ENCODE results near the gene SLC6A7.

Gene SLC6A7

DNA sequence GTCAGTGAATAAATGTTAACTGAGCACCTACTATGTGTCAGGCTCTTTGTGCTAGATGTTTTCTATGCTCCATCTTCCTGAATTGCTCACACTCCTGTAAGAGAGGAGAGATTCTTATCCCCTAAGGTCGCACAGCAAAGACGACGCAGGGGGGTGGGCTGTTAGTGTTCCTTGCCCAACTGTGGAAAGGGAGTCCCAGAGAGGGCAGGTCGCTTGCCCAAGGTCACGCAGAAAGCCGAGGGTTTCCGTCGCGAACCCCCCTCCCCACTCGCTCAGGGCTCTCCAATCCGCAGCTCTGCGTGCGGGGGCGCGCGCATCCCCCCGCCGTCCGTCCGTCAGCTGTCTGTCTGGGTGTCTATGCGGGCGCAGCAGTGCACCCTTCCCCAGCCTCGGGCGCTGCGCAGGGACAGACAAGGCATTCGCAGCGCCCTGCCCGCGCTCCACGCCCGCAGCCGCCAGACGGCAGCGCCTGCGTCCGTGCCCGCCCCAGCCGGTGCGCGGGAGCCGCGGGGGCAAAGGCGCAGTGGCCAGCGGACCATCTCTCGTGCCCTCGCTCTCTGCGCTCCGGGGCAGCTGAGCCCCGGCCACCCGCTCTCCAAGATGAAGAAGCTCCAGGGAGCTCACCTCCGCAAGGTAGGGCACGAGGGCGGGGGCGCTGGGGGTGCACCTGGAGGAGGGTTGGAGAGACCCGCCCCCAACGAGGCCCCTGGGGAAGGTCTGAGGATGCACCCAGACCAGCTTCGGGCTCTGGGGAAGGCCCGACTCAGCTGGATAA is at the start of gene SLC6A7:
SLC6A7 (plus strand) TSS at position 335 of the 775 bp plus-strand sequence; CDS start at position 601, 266 bp downstream.
- H3K36me3 ChIP-seq (ENCODE audit: control insufficient read depth, low read length): no peaks in the 10 kb centered on the region
- no peak for TF ChIP-seq EZH2phosphoT487 (IDR thresholded peaks at IDR 0.05; ENCODE audit: borderline replicate concordance, low read length)
- TF ChIP-seq, protein P1, sequence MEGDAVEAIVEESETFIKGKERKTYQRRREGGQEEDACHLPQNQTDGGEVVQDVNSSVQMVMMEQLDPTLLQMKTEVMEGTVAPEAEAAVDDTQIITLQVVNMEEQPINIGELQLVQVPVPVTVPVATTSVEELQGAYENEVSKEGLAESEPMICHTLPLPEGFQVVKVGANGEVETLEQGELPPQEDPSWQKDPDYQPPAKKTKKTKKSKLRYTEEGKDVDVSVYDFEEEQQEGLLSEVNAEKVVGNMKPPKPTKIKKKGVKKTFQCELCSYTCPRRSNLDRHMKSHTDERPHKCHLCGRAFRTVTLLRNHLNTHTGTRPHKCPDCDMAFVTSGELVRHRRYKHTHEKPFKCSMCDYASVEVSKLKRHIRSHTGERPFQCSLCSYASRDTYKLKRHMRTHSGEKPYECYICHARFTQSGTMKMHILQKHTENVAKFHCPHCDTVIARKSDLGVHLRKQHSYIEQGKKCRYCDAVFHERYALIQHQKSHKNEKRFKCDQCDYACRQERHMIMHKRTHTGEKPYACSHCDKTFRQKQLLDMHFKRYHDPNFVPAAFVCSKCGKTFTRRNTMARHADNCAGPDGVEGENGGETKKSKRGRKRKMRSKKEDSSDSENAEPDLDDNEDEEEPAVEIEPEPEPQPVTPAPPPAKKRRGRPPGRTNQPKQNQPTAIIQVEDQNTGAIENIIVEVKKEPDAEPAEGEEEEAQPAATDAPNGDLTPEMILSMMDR (IDR thresholded peaks at IDR 0.05; ENCODE audit: low read depth, low read length, poor library complexity, severe bottlenecking): no peak
- peaks cover 16% of the 10 kb centered on the region for H3K27me3 ChIP-seq (ENCODE audit: control insufficient read depth, low read length)

DNA sequence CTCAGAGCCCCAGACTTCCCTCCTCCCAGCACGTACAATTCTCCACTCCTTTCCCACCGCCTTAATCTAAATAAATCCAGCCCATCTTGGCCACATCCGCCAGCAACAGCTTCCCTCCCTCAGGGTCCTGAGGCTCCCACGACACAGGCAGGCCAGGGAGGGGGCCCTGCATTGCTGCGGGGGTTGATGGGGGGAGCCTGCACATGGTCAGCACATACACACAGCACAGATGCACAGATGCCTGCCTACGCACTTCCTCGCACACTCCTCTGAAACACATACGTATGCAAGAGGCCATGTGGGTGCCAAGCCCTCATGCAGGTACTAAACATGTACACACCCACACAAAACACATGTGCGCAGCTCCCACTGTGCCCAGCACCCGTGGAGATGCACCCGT is 49.0 kb upstream of the SLC6A7 start:
- Histone ChIP-seq H3K27ac (ENCODE audit: low read depth, low read length) (no peak overlapping the region), H3K27me3 (ENCODE audit: control insufficient read depth, low read length) (no peaks in the 10 kb centered on the region), H3K79me2 (ENCODE audit: control insufficient read depth, low read length) (no peaks in the 10 kb centered on the region), H3K9me3 (ENCODE audit: control insufficient read depth, insufficient read depth, low read length) (no peaks in the 10 kb centered on the region), H3K9me2 (replicated peaks; ENCODE audit: control insufficient read depth, low read length) (no peaks in the 10 kb centered on the region), H4K20me1 (ENCODE audit: control insufficient read depth, insufficient read depth, low read depth, low read length) (no peaks in the 10 kb centered on the region), H3K36me3 (ENCODE audit: control insufficient read depth, low read length) (no peaks in the 10 kb centered on the region), H3F3A (ENCODE audit: control insufficient read depth, insufficient read depth) (no peaks in the 10 kb centered on the region), H3K4me1 (ENCODE audit: control insufficient read depth, low read length) (no peaks in the 10 kb centered on the region), H3K4me3 (ENCODE audit: low read length) (no peak overlapping the region), H3K4me2 (ENCODE audit: low read length) (no peak overlapping the region)
- TF ChIP-seq, protein P1 (IDR thresholded peaks at IDR 0.05; ENCODE audit: low read depth, low read length, poor library complexity, severe bottlenecking): no peak
- TF ChIP-seq EZH2phosphoT487 (IDR thresholded peaks at IDR 0.05; ENCODE audit: borderline replicate concordance, low read length): no peak

More for the DNA sequence above, at the start of gene SLC6A7:
- no peaks in the 10 kb centered on the region for H3K79me2 ChIP-seq (ENCODE audit: control insufficient read depth, low read length)
- no peak within 1 kb of the TSS for H3K4me3 ChIP-seq (ENCODE audit: low read length)
- H3K27ac ChIP-seq (ENCODE audit: low read depth, low read length): no peak within 1 kb of the TSS
- no peaks in the 10 kb centered on the region for H3K4me1 ChIP-seq (ENCODE audit: control insufficient read depth, low read length)
- no peaks in the 10 kb centered on the region for H3K9me2 ChIP-seq (replicated peaks; ENCODE audit: control insufficient read depth, low read length)
- no peaks in the 10 kb centered on the region for H3K9me3 ChIP-seq (ENCODE audit: control insufficient read depth, insufficient read depth, low read length)
- H3F3A ChIP-seq (ENCODE audit: control insufficient read depth, insufficient read depth): no peaks in the 10 kb centered on the region
- H3K4me2 ChIP-seq (ENCODE audit: low read length): no peak within 1 kb of the TSS
- H4K20me1 ChIP-seq (ENCODE audit: control insufficient read depth, insufficient read depth, low read depth, low read length): no peaks in the 10 kb centered on the region

DNA sequence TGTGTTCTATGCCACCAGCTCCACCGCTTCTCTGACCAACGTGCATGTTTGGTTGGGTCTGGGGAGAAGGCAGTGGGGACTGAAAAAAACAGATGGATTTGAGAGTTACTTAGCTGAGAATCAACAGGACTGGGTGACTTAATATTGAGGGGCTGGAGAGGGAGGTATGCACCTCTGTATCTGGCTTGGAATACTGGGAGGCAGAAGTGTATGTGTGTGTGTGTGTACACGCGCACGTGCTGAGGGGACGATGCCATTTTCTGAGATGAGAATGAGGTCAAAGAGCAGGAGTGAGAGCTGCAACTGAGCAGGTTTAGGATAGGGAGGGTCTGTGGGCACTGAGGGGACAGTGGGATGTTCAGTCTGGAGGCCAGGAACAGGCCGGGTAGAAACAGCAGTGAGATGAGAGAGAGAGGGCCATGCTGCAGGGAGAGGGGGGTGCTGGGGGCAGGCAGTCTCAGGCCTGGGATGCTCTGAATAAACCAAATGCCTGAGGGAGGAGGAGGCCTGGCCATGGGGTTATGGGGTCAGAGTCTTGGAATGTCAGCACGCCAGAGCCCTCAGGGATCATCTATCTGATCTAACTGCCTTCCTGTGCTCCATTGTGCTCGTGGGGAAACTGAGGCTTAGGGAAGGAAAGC is 48.2 kb upstream of the SLC6A7 start:
- no peaks in the 10 kb centered on the region for H3K36me3 ChIP-seq (ENCODE audit: control insufficient read depth, low read length)
- no peaks in the 10 kb centered on the region for H3F3A ChIP-seq (ENCODE audit: control insufficient read depth, insufficient read depth)
- H3K9me2 ChIP-seq (replicated peaks; ENCODE audit: control insufficient read depth, low read length): no peaks in the 10 kb centered on the region
- H3K4me1 ChIP-seq (ENCODE audit: control insufficient read depth, low read length): no peaks in the 10 kb centered on the region
- H4K20me1 ChIP-seq (ENCODE audit: control insufficient read depth, insufficient read depth, low read depth, low read length): no peaks in the 10 kb centered on the region
- no peak overlapping the region for H3K27ac ChIP-seq (ENCODE audit: low read depth, low read length)
- H3K79me2 ChIP-seq (ENCODE audit: control insufficient read depth, low read length): no peaks in the 10 kb centered on the region
- no peaks in the 10 kb centered on the region for H3K27me3 ChIP-seq (ENCODE audit: control insufficient read depth, low read length)
- H3K4me3 ChIP-seq (ENCODE audit: low read length): no peak overlapping the region
- TF ChIP-seq, protein P1 (IDR thresholded peaks at IDR 0.05; ENCODE audit: low read depth, low read length, poor library complexity, severe bottlenecking): no peak
- TF ChIP-seq EZH2phosphoT487 (IDR thresholded peaks at IDR 0.05; ENCODE audit: borderline replicate concordance, low read length): no peak
- H3K9me3 ChIP-seq (ENCODE audit: control insufficient read depth, insufficient read depth, low read length): no peaks in the 10 kb centered on the region
- H3K4me2 ChIP-seq (ENCODE audit: low read length): no peak overlapping the region

Data from DOHH2 (cell line).